Measurements from ENCODE around the gene CTNNA2.

DNA sequence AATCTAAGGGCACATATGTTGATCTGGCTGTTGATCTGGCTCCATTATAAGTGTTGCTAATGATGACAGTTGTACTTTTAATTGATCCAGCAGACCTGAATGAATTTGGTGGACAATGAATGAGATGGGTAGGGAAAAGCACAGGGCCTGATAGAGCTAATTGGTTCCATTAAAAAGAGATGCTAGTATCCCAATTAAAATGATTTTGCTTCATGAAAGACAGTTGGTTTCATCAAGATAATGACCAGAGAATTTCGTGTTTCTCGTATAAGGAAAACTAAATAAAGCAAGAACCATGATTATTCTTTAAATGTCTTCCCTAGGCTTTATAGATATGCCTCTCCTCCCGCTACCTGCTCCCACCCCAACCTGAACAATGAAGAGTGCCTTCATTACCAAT lies 900.3 kb downstream of the CTNNA2 start:
- TF ChIP-seq E2F6 (IDR thresholded peaks at IDR 0.05; ENCODE audit: borderline replicate concordance in 1 of 2, extremely low read depth in 1 of 2, insufficient read depth in 1 of 2, insufficient read length in 1 of 2, low read depth in 1 of 2, low read length in 1 of 2, poor library complexity in 1 of 2, severe bottlenecking in 1 of 2): no peak
- TF ChIP-seq EZH2 (IDR thresholded peaks at IDR 0.05; ENCODE audit: borderline replicate concordance, low read depth, low read length): no peak

Data from K562 (cell line).